Measurements from ENCODE around the gene CKM.

CKM gene

GRCh38 chr19:45258862-45259261, 63.8 kb downstream of the CKM start:
- peaks cover 5% of the 10 kb centered on the region; the same call in 1 of the 2 replicates for H3K36me3 ChIP-seq (ENCODE audit: insufficient read depth, low read length)
- TF ChIP-seq CTCF (IDR thresholded peaks at IDR 0.05; ENCODE audit: borderline replicate concordance, extremely low read depth, low read length, poor library complexity, severe bottlenecking) (no peak), EZH2 (IDR thresholded peaks at IDR 0.05; ENCODE audit: borderline replicate concordance, low read depth, low read length, severe bottlenecking) (no peak)
- no peak overlapping the region for H2AFZ ChIP-seq (ENCODE audit: low read depth, low read length)

GRCh38 chr19:45256836-45257235, 65.8 kb downstream of the CKM start:
- H3K79me2 ChIP-seq (ENCODE audit: insufficient read depth, low read length): peaks cover 42% of the 10 kb centered on the region
- ATAC-seq (ENCODE audit: insufficient read depth, low read depth) (no peak), DNase-seq (no peak)
- no peak overlapping the region for H3K4me3 ChIP-seq (ENCODE audit: low read depth in 1 of 2, low read length in 2 of 2)
- H3K27me3 ChIP-seq (ENCODE audit: insufficient read depth, low read length, poor library complexity): no peaks in the 10 kb centered on the region
- TF ChIP-seq CTCF (IDR thresholded peaks at IDR 0.05; ENCODE audit: borderline replicate concordance, extremely low read depth, low read length, poor library complexity, severe bottlenecking) (no peak), EZH2 (IDR thresholded peaks at IDR 0.05; ENCODE audit: borderline replicate concordance, low read depth, low read length, severe bottlenecking) (no peak)
- H3K9ac ChIP-seq (ENCODE audit: low read depth, low read length): no peak overlapping the region
- peaks cover 24% of the 10 kb centered on the region for H3K4me1 ChIP-seq (ENCODE audit: insufficient read depth, low read length)
- no peak overlapping the region for H2AFZ ChIP-seq (ENCODE audit: low read depth, low read length)
- H3K4me2 ChIP-seq (ENCODE audit: insufficient read depth, low read length): no peak overlapping the region
- H3K27ac ChIP-seq (ENCODE audit: low read length): no peak overlapping the region
- H3K36me3 ChIP-seq (ENCODE audit: insufficient read depth, low read length): peaks cover 9% of the 10 kb centered on the region; the same call in 1 of the 2 replicates
- H4K20me1 ChIP-seq (ENCODE audit: insufficient read depth, low read length): peaks cover 28% of the 10 kb centered on the region
- no peaks in the 10 kb centered on the region for H3K9me3 ChIP-seq (ENCODE audit: insufficient read depth, low read length, severe bottlenecking)

More at GRCh38 chr19:45258862-45259261, 63.8 kb downstream of the CKM start:
- H4K20me1 ChIP-seq (ENCODE audit: insufficient read depth, low read length): peaks cover 20% of the 10 kb centered on the region
- no peak overlapping the region for H3K27ac ChIP-seq (ENCODE audit: low read length)
- H3K4me2 ChIP-seq (ENCODE audit: insufficient read depth, low read length): no peak overlapping the region
- no peak for ATAC-seq (ENCODE audit: insufficient read depth, low read depth)
- no peak for DNase-seq
- peaks cover 21% of the 10 kb centered on the region for H3K79me2 ChIP-seq (ENCODE audit: insufficient read depth, low read length)
- no peak overlapping the region for H3K4me3 ChIP-seq (ENCODE audit: low read depth in 1 of 2, low read length in 2 of 2)
- no peaks in the 10 kb centered on the region for H3K9me3 ChIP-seq (ENCODE audit: insufficient read depth, low read length, severe bottlenecking)
- H3K27me3 ChIP-seq (ENCODE audit: insufficient read depth, low read length, poor library complexity): no peaks in the 10 kb centered on the region
- peaks cover 5% of the 10 kb centered on the region for H3K4me1 ChIP-seq (ENCODE audit: insufficient read depth, low read length)
- H3K9ac ChIP-seq (ENCODE audit: low read depth, low read length): no peak overlapping the region
